Glomerular visceral epithelial cell (primary cell): ENCODE measurements around the gene IGF2R.
A peak's percentile ranks its signal among the peaks of the same experiment; 100 is the strongest.
"Not testable (repeated sequence)": the region's sequence is repeated elsewhere in the genome, so short reads cannot be mapped to it uniquely, and the experiment has no call there.

ENCODE experiments used
- DNase-seq: peaks from one replicate; pipeline ENCODE4 v3.0.0-alpha.2; 2016; ENCODE audit errors: extremely low spot score

The IGF2R gene, protein sequence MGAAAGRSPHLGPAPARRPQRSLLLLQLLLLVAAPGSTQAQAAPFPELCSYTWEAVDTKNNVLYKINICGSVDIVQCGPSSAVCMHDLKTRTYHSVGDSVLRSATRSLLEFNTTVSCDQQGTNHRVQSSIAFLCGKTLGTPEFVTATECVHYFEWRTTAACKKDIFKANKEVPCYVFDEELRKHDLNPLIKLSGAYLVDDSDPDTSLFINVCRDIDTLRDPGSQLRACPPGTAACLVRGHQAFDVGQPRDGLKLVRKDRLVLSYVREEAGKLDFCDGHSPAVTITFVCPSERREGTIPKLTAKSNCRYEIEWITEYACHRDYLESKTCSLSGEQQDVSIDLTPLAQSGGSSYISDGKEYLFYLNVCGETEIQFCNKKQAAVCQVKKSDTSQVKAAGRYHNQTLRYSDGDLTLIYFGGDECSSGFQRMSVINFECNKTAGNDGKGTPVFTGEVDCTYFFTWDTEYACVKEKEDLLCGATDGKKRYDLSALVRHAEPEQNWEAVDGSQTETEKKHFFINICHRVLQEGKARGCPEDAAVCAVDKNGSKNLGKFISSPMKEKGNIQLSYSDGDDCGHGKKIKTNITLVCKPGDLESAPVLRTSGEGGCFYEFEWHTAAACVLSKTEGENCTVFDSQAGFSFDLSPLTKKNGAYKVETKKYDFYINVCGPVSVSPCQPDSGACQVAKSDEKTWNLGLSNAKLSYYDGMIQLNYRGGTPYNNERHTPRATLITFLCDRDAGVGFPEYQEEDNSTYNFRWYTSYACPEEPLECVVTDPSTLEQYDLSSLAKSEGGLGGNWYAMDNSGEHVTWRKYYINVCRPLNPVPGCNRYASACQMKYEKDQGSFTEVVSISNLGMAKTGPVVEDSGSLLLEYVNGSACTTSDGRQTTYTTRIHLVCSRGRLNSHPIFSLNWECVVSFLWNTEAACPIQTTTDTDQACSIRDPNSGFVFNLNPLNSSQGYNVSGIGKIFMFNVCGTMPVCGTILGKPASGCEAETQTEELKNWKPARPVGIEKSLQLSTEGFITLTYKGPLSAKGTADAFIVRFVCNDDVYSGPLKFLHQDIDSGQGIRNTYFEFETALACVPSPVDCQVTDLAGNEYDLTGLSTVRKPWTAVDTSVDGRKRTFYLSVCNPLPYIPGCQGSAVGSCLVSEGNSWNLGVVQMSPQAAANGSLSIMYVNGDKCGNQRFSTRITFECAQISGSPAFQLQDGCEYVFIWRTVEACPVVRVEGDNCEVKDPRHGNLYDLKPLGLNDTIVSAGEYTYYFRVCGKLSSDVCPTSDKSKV (N-terminal part only)

DNA sequence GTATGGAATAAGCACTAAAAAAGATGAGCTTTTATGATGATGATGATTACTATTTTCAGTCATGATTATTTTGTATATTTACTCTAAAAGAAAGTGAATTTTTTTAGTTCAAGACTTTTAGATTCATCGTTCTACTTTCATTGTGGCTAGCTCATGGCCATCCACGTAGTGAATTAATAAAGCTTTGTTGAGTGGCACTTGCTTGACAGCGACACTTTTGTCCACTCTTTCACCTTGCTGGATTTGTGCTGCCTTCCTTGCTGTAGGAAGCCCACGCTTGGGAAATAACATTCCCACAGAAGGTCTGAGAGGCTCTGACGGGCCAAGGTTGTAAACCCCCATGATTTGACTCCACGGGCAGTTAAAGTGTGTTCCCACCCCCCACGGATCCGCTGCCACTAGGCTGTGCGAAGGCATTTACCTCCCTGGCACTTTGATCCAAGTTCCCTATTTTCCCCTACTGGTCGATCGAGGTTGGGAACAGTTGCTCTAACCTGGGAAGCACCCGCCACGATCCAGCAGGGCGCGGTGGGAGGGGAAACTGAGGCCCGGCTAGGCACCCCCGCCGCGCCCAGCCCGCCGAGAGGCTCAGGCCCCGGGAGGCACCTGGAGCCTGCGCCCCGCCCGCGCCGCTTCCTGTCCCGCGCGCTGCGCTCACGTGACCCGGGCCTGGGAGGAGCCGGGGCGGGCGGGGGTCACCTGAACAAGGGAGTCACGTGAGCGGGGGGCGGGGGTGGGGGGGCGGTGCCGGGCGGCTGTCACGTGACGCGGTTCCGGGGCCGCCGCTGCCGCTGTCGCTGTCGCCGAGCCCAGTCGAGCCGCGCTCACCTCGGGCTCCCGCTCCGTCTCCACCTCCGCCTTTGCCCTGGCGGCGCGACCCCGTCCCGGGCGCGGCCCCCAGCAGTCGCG lies at the start of gene IGF2R:
IGF2R (plus strand) TSS at position 788 of the 909 bp plus-strand sequence. CDS start 165 bp downstream, outside the sequence.
- DNase-seq = peak; percentile 93

DNA sequence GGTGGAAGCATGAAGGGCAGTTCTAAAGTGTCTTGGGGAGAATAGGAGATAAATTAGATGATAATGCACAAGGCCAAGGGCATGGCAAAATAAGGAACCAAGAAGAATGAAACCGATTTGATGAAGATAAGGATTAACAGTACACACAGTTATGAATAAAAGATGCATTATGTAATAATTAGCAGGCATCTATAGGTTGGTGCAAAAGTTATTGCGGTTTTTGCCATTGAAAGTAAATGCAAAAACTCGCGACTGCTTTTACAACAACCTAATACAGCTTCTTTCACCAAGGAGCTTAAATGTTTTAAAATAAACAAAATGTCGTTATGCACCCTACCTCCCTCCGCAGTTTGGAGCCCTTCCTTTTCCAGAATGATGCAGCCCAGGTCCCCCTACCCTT lies 49.1 kb upstream of the IGF2R start:
- no peak for DNase-seq

DNA sequence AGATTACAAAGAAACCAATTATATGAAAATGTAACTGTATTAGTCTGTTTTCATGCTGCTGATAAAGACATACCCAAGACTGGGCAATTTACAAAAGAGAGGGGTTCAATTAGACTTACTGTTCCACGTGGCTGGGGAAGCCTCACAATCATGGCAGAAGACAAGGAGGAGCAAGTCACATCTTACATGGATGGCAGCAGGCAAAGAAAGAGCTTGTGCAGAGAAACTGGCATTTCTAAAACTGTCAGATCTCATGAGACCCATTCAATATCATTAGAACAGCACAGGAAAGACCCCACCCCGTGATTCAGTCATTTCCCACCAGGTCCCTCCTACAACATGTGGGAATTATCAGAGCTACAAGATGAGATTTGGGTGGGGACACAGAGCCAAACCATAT lies 44.7 kb upstream of the IGF2R start:
- DNase-seq = not testable (repeated sequence)

DNA sequence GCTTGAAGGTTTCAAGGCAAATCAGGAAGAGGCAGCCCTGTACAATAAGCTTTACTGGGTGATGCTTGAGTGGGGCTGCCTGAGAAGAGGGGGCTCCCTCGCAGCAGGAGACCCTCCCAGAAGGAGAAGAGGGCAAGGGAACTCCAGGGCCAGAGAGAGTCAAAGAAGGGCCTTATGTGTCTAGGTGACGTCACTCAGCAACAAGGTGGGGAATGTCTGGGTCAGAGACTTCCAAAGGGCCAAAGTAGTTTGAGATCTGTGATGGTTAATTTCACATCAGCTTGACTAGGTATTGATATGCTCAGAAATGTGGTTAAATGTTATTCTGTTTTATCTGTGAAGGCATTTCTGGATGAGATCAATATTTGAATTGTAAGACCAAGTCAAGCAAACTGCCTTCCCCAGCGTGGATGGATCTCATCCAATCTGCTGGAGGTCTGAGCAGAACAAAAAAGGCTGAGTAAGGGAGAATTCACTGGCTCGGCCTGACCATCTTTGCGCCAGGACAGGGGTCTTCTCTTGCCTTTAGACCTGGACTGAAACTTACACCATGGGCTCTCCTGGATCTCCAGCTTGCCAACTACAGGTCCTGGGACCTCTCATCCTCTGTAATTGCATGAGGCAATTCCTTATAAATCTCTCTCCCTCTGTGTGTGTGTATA lies 42.2 kb upstream of the IGF2R start:
- DNase-seq = no peak

DNA sequence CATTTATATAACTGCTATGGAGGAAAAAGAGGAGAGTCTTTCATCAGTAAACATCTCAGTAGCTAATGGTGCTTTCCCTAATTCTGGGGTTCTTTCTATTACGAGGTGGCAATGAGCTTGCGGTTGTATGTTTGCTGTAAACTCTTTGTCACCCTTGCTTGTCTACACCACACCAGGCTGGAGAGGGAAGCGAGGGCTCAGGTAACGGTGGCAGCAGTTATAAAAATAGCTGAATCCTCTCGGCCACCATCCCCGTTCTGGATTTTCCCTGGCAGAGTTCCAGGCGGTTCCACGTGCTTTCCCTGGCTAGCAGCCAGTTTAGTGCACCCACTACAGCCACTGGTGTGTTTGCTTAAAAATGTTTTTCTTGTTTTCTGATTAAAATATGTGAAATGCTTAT lies 39.1 kb upstream of the IGF2R start:
- DNase-seq = peak; percentile 49

DNA sequence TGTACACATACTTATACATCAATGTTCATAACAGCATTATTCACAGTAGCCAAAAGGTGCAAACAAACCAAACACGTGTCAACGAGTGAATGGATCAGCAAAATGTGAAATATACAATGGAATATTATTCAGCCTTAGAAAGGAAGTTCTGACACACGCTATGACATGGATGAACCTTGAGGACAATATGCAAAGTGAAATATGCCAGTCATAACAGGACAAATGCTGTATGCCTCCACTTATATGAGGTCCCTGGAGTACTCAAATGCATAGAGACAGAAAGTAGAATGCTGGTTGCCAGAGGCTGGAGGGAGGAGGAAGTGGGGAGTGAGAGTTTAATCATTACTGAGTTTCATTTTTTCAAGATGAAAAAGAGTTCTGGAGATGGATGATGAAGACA lies 37.8 kb upstream of the IGF2R start:
- no peak for DNase-seq

DNA sequence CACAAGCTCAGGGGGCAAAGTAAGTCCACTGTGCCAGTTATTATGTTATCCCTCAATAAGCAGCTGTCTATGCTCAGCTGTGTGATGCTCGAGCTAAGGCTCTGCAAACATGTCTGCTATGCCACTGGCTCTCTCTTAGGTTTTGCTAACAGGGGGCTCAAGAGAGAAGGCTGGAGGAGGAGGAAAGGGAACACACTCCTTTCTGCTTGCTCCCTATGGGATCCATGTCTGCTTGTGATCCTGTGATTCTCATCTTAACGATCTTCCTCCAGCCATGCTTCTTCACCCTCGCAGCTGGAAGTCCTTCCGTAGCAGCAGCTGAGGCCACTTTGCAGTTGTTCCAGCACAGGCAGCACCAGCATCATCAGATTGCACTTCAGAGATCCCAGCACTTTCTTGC lies 37.0 kb upstream of the IGF2R start:
- no peak for DNase-seq

DNA sequence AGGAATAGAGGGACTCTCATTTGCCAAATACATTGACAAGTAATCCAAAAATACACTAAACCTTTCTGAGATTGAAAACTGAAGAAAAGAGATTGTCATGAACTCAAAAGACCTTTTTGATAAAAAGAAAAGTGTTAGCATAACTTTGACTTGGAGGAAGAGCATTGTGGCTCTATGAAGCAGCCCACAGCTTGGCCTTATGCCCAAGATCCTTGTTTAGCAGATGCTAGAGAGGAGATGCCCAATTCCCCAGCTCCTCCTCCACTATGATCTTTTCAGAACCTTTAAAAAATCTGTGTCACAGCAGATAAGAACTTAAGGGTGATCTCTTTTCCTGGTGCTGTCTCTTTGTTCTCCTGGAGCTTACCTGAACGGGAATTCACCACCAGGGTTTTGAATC lies 35.8 kb upstream of the IGF2R start:
- DNase-seq = no peak

DNA sequence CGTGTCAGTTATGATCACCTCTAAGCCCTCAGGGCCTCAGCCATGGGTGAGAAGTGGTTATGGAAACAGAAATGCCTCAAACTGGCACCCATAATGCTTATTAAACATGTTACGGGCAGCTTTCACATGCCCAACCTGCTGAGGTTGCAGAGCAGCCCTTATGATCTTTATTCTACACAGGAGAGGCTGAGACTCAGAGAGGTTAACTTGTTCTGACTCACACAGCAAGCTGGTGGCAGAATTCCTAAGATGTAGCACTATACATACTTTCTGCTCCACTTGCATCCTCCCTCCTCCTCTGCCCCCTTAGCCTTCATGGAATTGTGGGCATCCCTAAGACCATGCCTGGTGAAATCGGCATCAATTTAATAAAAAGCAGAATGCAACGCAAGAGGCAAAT lies 34.7 kb upstream of the IGF2R start:
- DNase-seq = peak; percentile 31

DNA sequence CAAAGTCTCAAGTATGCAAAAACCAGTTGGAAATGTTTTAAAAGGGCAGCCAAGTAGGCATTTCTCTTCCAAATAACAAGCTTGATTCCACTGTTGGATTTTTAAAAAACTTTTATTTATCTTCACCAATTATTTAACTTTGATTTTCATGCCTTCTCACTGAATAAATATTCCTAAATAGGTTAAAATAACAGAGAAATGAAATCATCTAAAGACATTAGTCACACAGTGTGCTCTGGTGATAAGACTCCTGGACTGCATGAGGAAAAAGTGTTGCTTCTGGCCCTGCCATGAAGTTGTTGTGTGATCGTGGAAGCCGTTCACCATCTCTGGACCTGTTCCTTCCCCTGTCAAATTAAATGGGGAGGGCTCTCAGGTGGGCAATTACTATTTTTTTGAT lies 33.8 kb upstream of the IGF2R start:
- DNase-seq = no peak

DNA sequence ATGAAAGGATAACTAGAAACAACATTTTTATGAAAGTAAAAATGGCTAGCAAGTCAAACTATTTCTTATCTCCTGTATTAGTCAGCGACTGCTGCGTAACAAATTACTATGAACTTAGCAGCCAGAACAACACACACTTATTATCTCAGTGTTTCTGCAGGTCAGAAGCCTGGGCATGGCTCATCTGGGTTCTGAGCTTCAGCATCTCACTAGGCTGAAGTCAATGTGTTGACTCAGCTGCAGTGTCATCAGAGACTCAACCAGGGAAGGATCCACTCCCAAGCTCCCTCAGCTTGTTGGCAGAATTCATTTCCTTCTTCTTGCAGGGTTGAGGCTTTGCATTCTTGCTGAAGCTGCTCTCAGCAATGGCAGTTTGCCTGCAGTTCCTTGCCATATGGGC lies 33.2 kb upstream of the IGF2R start:
- DNase-seq = no peak

DNA sequence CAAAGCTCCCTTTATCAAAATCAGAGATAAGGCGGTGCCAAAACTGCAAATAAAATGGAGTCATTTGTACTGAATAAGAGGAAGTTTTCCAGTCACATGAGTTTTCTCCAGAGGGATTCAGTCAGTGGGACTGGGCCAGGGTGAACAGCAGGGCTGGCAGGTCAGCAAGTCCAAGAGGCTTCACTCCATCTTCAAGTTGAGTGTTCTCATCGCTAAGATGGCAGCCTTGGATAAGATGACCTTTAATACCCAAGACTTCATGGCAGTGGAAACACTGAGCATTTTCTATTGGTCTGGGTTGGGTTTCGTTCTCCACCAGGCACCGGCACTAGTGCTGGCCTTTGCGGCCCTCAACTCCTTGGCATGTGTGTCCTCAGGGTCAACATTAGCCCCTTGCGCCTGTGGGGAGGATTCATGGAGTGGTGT lies 29.3 kb upstream of the IGF2R start:
- DNase-seq = no peak

DNA sequence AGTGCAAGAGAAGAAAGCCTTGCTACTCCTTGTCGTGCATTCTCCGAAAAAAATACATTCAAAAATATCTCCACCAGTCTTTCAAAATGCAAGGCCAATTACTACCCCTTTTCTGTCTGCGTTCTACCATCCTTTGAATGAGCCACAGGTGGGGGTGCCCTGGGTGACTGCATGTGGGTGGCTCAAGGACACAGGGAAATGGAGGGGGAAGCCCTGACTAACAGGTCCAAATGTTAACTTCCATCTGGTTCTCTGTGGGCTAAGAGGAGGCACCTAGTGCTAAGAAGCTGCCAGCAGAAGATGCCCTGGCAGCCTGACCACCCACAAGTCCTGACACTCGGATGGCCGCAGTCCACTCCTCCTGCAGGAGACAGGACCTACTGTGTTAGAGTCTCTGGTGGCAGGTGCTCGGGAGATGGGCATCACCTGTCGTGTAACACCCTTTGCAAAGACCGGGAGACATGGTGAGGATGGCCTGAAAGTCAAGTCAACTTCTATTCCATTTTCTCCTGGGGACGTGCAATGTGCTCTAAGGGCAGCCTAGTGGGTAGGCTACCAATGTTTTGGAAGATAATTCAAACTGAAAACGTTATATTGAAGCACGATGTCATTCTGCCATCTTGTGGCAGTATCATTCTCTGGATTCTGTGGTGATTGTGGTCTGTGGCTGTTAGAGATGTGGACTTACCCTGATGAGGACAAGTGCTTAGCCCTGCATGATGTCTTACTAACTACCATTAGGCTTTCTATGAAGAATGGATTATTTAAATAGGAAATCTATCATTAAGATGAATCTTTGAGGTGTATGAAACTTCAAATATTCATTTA lies 27.4 kb upstream of the IGF2R start:
- DNase-seq = peak; percentile 41

DNA sequence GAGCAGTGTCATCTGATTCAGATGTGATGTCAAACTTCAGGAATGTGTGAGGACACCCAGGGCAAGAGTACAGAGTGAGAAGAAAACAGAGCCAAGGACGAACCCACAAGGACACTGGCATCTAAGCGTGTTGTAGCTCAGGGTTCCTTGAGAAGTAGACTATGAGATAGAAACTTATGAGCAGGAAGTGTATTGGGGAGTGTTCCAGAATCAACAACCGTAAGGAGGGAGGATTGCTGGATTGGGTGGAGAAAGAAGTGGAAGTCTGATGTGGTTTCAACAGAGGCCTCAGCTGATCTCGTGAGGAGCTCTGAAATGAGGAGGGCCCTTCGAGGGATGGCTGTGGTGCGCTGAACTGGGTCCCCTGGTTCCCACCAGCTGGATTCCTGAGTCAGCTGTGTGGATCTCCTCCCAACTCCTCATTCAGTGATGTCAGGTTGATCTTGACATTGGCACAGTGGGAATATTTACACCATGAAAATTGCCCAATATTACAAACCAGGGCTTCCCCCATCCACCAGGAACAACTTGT lies 25.7 kb upstream of the IGF2R start:
- DNase-seq = no peak

DNA sequence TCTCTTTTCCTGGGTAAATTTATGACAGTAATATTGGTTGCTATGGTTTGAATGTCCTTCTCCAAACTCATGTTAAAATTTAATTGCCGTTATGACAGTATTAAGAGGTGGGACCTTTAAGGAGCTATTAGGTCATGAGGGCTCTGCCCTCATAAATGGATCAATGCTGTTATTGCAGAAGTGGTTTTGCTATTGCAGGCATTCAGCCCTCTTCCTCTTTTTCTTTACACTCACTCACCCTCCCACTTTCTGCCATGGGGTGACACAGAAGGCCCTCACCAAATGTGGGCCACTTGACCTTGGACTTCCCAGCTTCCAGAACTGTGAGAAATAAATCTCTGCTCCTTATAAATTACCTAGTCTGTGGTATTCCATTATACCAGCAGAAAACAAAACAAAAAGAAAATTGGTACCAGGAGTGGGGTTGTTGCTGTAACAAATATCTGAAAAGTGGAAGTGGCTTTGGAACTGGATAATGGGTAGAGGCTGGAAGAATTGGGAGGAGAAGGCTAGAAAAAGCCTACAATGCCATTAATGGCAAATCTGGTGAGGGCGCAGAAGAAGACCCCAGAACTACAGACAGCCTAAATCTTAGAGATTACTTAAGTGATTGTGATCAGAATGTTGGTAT lies 24.8 kb upstream of the IGF2R start:
- no peak for DNase-seq

DNA sequence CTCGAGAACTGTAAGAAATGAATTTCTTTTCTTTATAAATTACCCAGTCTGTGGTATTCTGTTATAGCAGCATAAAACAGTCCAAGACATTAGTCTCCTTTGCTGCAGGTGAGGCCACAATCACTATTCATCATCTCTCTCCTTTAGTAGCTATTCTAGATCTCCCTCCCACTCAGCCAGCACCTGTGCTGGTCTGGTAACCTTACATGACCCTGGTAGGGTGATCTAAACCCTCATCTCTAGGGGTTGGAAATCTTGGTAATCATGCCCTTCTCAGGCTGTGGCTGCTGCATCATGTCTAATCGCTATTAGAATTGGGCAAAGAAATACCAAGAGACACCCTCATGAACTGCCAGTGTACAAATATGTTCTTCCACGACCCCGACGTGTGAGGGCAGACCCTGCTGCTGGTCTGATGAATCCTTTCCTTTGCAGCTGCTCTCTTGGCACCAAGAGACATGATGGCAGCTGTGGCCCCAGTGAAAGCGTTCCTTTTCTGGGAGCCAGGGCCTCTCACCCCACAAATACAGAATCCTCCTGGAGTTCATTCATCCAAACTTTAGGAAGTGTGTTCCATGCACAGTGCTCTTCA lies 23.0 kb upstream of the IGF2R start:
- DNase-seq = no peak

DNA sequence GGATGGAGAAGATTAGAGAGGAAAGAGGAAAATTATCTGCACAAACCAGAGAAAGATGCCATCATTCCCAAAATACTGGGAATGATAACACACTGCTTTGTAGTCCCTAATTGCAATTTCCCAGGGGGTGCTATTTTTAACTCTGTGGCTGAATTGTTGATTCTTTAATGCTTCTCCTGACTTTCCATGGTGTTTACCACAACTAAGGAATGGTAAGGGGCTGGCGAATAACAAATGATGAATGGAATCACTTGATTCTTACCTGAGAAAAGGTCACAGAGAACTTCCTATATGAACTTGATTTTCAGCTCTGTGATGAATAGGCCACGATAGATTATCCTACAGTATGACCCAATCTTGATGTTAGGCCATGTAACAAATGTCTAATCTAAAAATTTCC lies 22.0 kb upstream of the IGF2R start:
- no peak for DNase-seq

DNA sequence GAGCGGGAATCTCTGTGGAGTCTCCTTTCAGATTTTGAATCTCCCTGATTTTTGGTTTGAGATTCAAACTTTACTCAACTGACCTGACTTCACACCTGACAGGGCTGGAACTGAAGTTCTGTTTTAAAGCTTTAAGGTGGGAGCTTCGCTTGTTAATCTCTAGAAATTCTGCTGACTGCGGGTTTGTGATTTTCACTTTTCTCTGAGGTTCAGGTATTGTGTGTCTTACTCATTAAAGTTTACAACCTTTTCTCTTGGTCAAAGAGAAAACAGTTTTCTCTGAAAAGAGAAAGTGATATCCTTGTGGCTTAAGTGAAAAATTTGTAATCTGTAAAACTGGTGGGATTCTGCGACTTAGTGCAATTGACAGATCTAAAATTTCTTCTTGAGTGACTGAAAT lies 20.7 kb upstream of the IGF2R start:
- DNase-seq = no peak
